CMK (cell line): ENCODE measurements around the gene BANF1.
A peak's percentile ranks its signal among the peaks of the same experiment; 100 is the strongest.

Experiments used
- DNase-seq: peaks from one replicate; pipeline ENCODE4 v3.0.0-alpha.2; 2010; ENCODE audit warnings: low read depth

Gene BANF1

GRCh38 chr11:66039765-66040164 lies 37.5 kb downstream of the BANF1 start:
- DNase-seq: no peak

GRCh38 chr11:66042227-66042995 lies 40.1 kb downstream of the BANF1 start:
- no peak for DNase-seq

GRCh38 chr11:66042996-66043906 lies 40.9 kb downstream of the BANF1 start:
- DNase-seq: no peak

GRCh38 chr11:66044757-66045156 lies 42.5 kb downstream of the BANF1 start:
- no peak for DNase-seq

- peak; percentile 78 for DNase-seq
Observed at GRCh38 chr11:66045177-66045639, 42.9 kb downstream of the BANF1 start.

GRCh38 chr11:66046901-66047300 lies 44.6 kb downstream of the BANF1 start:
- no peak for DNase-seq

- no peak for DNase-seq
Observed at GRCh38 chr11:66047541-66048365, 45.5 kb downstream of the BANF1 start.

- no peak for DNase-seq
Observed at GRCh38 chr11:66048547-66049323, 46.4 kb downstream of the BANF1 start, which contains the start of gene GAL3ST3. TSS of gene GAL3ST3 (minus strand) at chr11:66049161. CDS start at chr11:66045415, 3,746 bp downstream.

GRCh38 chr11:66050581-66051231 lies 48.4 kb downstream of the BANF1 start:
- no peak for DNase-seq

- no peak for DNase-seq
Observed at GRCh38 chr11:66051371-66051765, 49.1 kb downstream of the BANF1 start.

GRCh38 chr11:66051766-66052663 lies 49.7 kb downstream of the BANF1 start, which contains the start of gene SF3B2:
TSS of gene SF3B2 (plus strand) at chr11:66052364. CDS start at chr11:66052385, 21 bp downstream.
- DNase-seq: peak; percentile 99

GRCh38 chr11:66052664-66052982 lies 50.3 kb downstream of the BANF1 start:
- no peak for DNase-seq
